Measurements from ENCODE around the gene LRP5. TPM values are rescaled to one million over a fixed set of nuclear protein-coding genes. Genes with fewer than 3 reads are reported as not detected.

Gene LRP5
- total RNA-seq, 4 donors from 2014 or later = 27.3 to 60.1 (median 35.0) TPM

GRCh38 chr11:68497761-68498160 lies 185.4 kb downstream of the LRP5 start:
- no peaks in the 10 kb centered on the region for H3K27me3 ChIP-seq
- no peaks in the 10 kb centered on the region for H3K9me3 ChIP-seq
- no peak overlapping the region for H3K4me3 ChIP-seq
- WGBS = 90% methylated on average over 2 of the region's 2 CpGs
- H3K36me3 ChIP-seq = no peaks in the 10 kb centered on the region
- no peak for TF ChIP-seq POLR2A (IDR thresholded peaks at IDR 0.05)
- TF ChIP-seq POLR2AphosphoS5 (IDR thresholded peaks at IDR 0.05) = no peak
- TF ChIP-seq EP300 (IDR thresholded peaks at IDR 0.05) = no peak
- TF ChIP-seq CTCF (IDR thresholded peaks at IDR 0.05) = no peak
- DNase-seq (ENCODE audit: low spot score in 2 of 2) = no peak
- no peak overlapping the region for H3K27ac ChIP-seq
- peaks cover 50% of the 10 kb centered on the region for H3K4me1 ChIP-seq

- Histone ChIP-seq H3K9me3 (no peaks in the 10 kb centered on the region), H3K4me3 (no peak overlapping the region), H3K4me1 (peaks cover 56% of the 10 kb centered on the region), H3K27me3 (no peaks in the 10 kb centered on the region), H3K36me3 (no peaks in the 10 kb centered on the region), H3K27ac (no peak overlapping the region)
- no peak for DNase-seq (ENCODE audit: low spot score in 2 of 2)
- no peak for TF ChIP-seq POLR2A (IDR thresholded peaks at IDR 0.05)
- TF ChIP-seq CTCF (IDR thresholded peaks at IDR 0.05) = no peak
- no peak for TF ChIP-seq EP300 (IDR thresholded peaks at IDR 0.05)
- no peak for TF ChIP-seq POLR2AphosphoS5 (IDR thresholded peaks at IDR 0.05)
- WGBS = 52% methylated on average over 2 of the region's 2 CpGs
Observed at GRCh38 chr11:68498321-68498720, 185.9 kb downstream of the LRP5 start.

Other genes starting within 250 kb of the LRP5 start
- 10 to 100 TPM in 3 of 4 donors, 1 to 10 TPM in 1; 7.8 to 21.4 (median 15.3) TPM for gene CHKA, start 191.2 kb upstream of the LRP5 start, total RNA-seq
- 10 to 100 TPM; 27.2 to 40.5 (median 33.3) TPM for gene KMT5B, start 99.3 kb upstream of the LRP5 start, total RNA-seq
- gene C11orf24, start 40.6 kb upstream of the LRP5 start, total RNA-seq = 10 to 100 TPM in 3 of 4 donors, 1 to 10 TPM in 1; 7.2 to 24.8 (median 16.7) TPM
- 100 to 1,000 TPM in 1 of 4 donors, 10 to 100 TPM in 3; 81.8 to 197 (median 97.0) TPM for gene PPP6R3, start 148.2 kb downstream of the LRP5 start, total RNA-seq

Measured in suprapubic skin (tissue), 4 donors.